ENCODE measurements around the gene TLE7. TPM values are rescaled to one million over a fixed set of nuclear protein-coding genes. Genes with fewer than 3 reads are reported as not detected.

Gene TLE7
- polyA plus RNA-seq, 2 of the 4 experiments (the other 2 are of a cell fraction), result not detected

DNA sequence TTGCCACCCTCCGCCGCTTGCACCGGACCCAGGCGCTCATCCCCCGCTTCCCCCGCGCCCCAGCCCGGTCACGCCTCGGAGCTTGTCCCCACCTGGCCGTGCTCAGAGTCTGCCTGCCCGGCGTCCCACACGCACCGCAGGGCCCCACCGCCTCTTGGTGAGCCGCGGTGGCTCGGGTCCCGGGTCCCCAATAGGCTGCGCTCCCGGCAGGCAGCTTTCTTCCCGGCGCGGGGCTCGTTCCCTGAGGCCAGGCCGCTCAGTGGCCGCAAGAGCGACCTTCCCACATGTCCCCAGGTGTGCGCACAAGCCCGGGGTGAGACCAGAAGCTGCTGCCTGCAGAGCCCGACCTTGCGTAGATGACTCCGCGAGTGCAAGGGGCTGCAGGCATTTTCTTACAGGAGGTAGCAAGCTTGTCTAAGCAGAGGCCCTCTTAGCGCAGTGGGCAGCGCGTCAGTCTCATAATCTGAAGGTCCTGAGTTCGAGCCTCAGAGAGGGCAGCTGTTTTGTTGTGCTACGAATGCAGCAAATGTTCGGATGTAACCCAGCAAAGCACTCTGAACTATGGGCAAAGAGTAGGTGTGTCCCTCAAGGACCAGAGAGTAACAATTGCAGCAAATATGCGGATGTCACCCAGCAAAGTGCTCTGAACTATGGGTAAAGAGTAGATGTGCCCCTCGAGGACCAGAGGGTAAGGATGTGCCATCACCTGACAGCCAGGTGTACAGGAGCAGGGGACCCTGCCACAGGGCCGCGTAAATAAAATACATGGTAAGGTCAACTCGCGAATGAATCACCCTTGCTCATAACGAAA lies 15.6 kb downstream of the TLE7 start (continued):
- TF ChIP-seq RARB (CRISPR knock-in tag; IDR thresholded peaks at IDR 0.05) (peak; percentile 92), FOXS1 (CRISPR knock-in tag; IDR thresholded peaks at IDR 0.05) (no peak), TP53 (CRISPR knock-in tag; IDR thresholded peaks at IDR 0.05) (peak; percentile 85; the same call in 1 of the 2 replicates), KDM5A (IDR thresholded peaks at IDR 0.05) (no peak), EHMT2 (IDR thresholded peaks at IDR 0.05; ENCODE audit: low read depth) (no peak), EHF (CRISPR knock-in tag; IDR thresholded peaks at IDR 0.05) (0 out of 2 replicates have a peak, but pooled peaks have one; percentile 27), ZSCAN20 (CRISPR knock-in tag; IDR thresholded peaks at IDR 0.05) (no peak), NPAS2 (CRISPR knock-in tag; IDR thresholded peaks at IDR 0.05; ENCODE audit: borderline replicate concordance) (no peak)
- TF ChIP-seq, protein P1, sequence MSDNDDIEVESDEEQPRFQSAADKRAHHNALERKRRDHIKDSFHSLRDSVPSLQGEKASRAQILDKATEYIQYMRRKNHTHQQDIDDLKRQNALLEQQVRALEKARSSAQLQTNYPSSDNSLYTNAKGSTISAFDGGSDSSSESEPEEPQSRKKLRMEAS (IDR thresholded peaks at IDR 0.05), result peak; percentile 63

- H3K27ac ChIP-seq, result peak overlapping the region; percentile 18 to 69; a peak in 2 of 6 replicates
- TF ChIP-seq CEBPB (IDR thresholded peaks at IDR 0.05) (no peak), E2F6 (IDR thresholded peaks at IDR 0.05; ENCODE audit: borderline replicate concordance, low read depth) (0 out of 2 replicates have a peak, but pooled peaks have one; percentile 61)
- TF ChIP-seq, protein P2, sequence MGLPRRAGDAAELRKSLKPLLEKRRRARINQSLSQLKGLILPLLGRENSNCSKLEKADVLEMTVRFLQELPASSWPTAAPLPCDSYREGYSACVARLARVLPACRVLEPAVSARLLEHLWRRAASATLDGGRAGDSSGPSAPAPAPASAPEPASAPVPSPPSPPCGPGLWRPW (IDR thresholded peaks at IDR 0.05), result no peak
- ChIA-PET CTCF (interaction anchor here (1.1 to 2.3 kb wide), 3 partner anchors 12 to 69 kb away, joined by 3 to 11 read pairs (median 3); no protein-coding TSS in a partner anchor), POLR2A (interaction anchor here (2.3 kb wide), 1 partner anchor 36 kb away, joined by 18 read pairs; the partner anchor contains the start of gene ZNF23)
- no peak for DNase-seq (ENCODE audit: low read depth in 1 of 2, low spot score in 1 of 2)
- FAIRE-seq, result no peak
- ATAC-seq, result no peak
- H3K9me3 ChIP-seq, result peaks cover 14% of the 10 kb centered on the region; the same call in 2 of the 3 replicates
- peak overlapping the region; percentile 80 for H3K4me2 ChIP-seq
- WGBS (ENCODE audit: missing lambda C conversion rate), result 29% methylated on average over 12 of the region's 18 CpGs
- peaks cover 5% of the 10 kb centered on the region; the same call in 1 of the 3 replicates for H3K4me1 ChIP-seq
- peak overlapping the region; percentile 50 for H3K4me3 ChIP-seq
Measured at GRCh38 chr16:71425746-71426068, 16.1 kb downstream of the TLE7 start.

GRCh38 chr16:71424626-71425025 lies 17.2 kb downstream of the TLE7 start:
- Histone ChIP-seq H3K27ac (no peak overlapping the region), H3K9me3 (peaks cover 8% of the 10 kb centered on the region; the same call in 1 of the 3 replicates), H3K4me1 (peaks cover 5% of the 10 kb centered on the region; the same call in 1 of the 3 replicates), H3K4me2 (no peak overlapping the region), H3K4me3 (no peak overlapping the region)
- 42% methylated on average over 6 of the region's 6 CpGs for WGBS (ENCODE audit: missing lambda C conversion rate)
- CTCF ChIA-PET, result interaction anchor here (1.1 to 5.0 kb wide), 2 partner anchors 12 to 15 kb away, joined by 3 to 40 read pairs; no protein-coding TSS in a partner anchor
- FAIRE-seq (no peak), DNase-seq (ENCODE audit: low read depth in 1 of 2, low spot score in 1 of 2) (no peak), ATAC-seq (no peak)
- POLR2A ChIA-PET, result no interaction called here
- TF ChIP-seq POLR2A (IDR thresholded peaks at IDR 0.05; ENCODE audit: low read length) (no peak), FOXS1 (CRISPR knock-in tag; IDR thresholded peaks at IDR 0.05) (no peak), EHMT2 (IDR thresholded peaks at IDR 0.05; ENCODE audit: low read depth) (no peak), NPAS2 (CRISPR knock-in tag; IDR thresholded peaks at IDR 0.05; ENCODE audit: borderline replicate concordance) (no peak), HOXB5 (CRISPR knock-in tag; IDR thresholded peaks at IDR 0.05) (no peak)

GRCh38 chr16:71423865-71424264 lies 18.0 kb downstream of the TLE7 start:
- POLR2A ChIA-PET, result no interaction called here
- TF ChIP-seq RAD21 (conservative IDR thresholded peaks at IDR 0.05 in 1 of 2, IDR thresholded peaks at IDR 0.05 in 1 of 2) (no peak), MAZ (IDR thresholded peaks at IDR 0.05; ENCODE audit: borderline replicate concordance, low read depth, low read length) (no peak), HDAC2 (IDR thresholded peaks at IDR 0.05) (no peak), CTCF (IDR thresholded peaks at IDR 0.05) (no peak), CHD2 (IDR thresholded peaks at IDR 0.05; ENCODE audit: low read length, partially characterized antibody) (no peak), RNF2 (IDR thresholded peaks at IDR 0.05; ENCODE audit: borderline replicate concordance, low read depth) (no peak), CBX2 (IDR thresholded peaks at IDR 0.05; ENCODE audit: borderline replicate concordance, low read depth) (no peak), MYC (IDR thresholded peaks at IDR 0.05; ENCODE audit: borderline replicate concordance, low read length) (no peak), NFE2L2 (conservative IDR thresholded peaks at IDR 0.05; ENCODE audit: low read length) (no peak), MAFK (IDR thresholded peaks at IDR 0.05; ENCODE audit: partially characterized antibody) (no peak), JUN (IDR thresholded peaks at IDR 0.05) (no peak), GATA3 (IDR thresholded peaks at IDR 0.05; ENCODE audit: borderline replicate concordance) (no peak)
- TF ChIP-seq, protein P3, sequence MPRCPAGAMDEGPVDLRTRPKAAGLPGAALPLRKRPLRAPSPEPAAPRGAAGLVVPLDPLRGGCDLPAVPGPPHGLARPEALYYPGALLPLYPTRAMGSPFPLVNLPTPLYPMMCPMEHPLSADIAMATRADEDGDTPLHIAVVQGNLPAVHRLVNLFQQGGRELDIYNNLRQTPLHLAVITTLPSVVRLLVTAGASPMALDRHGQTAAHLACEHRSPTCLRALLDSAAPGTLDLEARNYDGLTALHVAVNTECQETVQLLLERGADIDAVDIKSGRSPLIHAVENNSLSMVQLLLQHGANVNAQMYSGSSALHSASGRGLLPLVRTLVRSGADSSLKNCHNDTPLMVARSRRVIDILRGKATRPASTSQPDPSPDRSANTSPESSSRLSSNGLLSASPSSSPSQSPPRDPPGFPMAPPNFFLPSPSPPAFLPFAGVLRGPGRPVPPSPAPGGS (IDR thresholded peaks at IDR 0.05), result no peak
- TF ChIP-seq, protein P2 (IDR thresholded peaks at IDR 0.05), result no peak

More at GRCh38 chr16:71423865-71424264, 18.0 kb downstream of the TLE7 start:
- peaks cover 5% of the 10 kb centered on the region; the same call in 1 of the 3 replicates for H3K4me1 ChIP-seq
- ATAC-seq, result no peak
- H3K9me3 ChIP-seq, result 0 out of 3 replicates have a peak, but pooled peaks cover 3% of the 10 kb centered on the region
- no peak overlapping the region for H3K4me2 ChIP-seq
- no peak for FAIRE-seq
- CTCF ChIA-PET, result interaction anchor here (1.0 to 5.0 kb wide), 2 partner anchors 11 to 70 kb away, joined by 4 to 40 read pairs; no protein-coding TSS in a partner anchor
- no peak overlapping the region for H3K4me3 ChIP-seq
- 59% methylated on average over 7 of the region's 7 CpGs for WGBS (ENCODE audit: missing lambda C conversion rate)
- no peak overlapping the region for H3K27ac ChIP-seq
- DNase-seq (ENCODE audit: low read depth in 1 of 2, low spot score in 1 of 2), result no peak

Measured in A549 (cell line).